K562 (cell line): Measurements from ENCODE around the gene CSNK1G2. TPM values are rescaled to one million over a fixed set of nuclear protein-coding genes. Genes with fewer than 3 reads are reported as not detected.

ENCODE experiments used
- ATAC-seq: fragments of 200-7000 bp; cut with Tn5 transposase; 3 replicates; pipeline ENCODE4 v1.9.1; 2020; ENCODE audit warnings: moderate library complexity
- BruUV-seq: library from RNA; stranded (reverse); fragments of 400-500 nt; replicated peaks from 2 replicates; lab custom pipeline; 2021; lab: Mats Ljungman, UMichigan
- CTCF ChIA-PET: fragments of 300-600 bp; formaldehyde crosslinking; extraction: SDS; loops from one replicate; lab custom pipeline; 2021; ENCODE audit warnings: low intra/inter-chr PET ratio; lab: Yijun Ruan, JAX
- POLR2A ChIA-PET: fragments of 300-600, 350-650 bp; sonication (Branson Sonifier 250); formaldehyde crosslinking; extraction: SDS; loops from one replicate; lab custom pipeline; 2021; ENCODE audit warnings: antibody characterized with exemption, inconsistent platforms; lab: Yijun Ruan, JAX
- DNase-seq, 4 experiments: peaks; one replicate each; pipeline versions ENCODE4 v3.0.0 to v3.0.0-alpha.2; 2011 to 2018; ENCODE audit warnings: low spot score in 3 of 4, mixed read lengths in 3 of 4; ENCODE audit errors: extremely low read depth in 1 of 4
- FAIRE-seq: peaks from 2 replicates; lab custom pipeline; 2011; peaks lifted over from hg19 to GRCh38; lab: Jason Lieb, UNC
- H2AFZ ChIP-seq: 2 replicates; pipeline ENCODE4 v1.6.0; 2011; ENCODE audit warnings: low read depth, low read length, control low read depth, inconsistent platforms
- H3K27ac ChIP-seq: fragments of 200-600 bp; 3 replicates; pipeline ENCODE4 v1.8.0; 2011; ENCODE audit warnings: low read depth, mild to moderate bottlenecking, control low read depth, inconsistent platforms, low read length, moderate library complexity, mixed read lengths; ENCODE audit errors: extremely low read depth
- H3K27me3 ChIP-seq, 2 experiments: fragments of 300-600 bp in 1 of 2; 2 replicates in 1 of 2; 3 replicates in 1 of 2; pipeline versions ENCODE4 v1.6.0 to v1.8.0; 2011; ENCODE audit warnings: inconsistent platforms in 2 of 2, low read length in 2 of 2, mild to moderate bottlenecking in 1 of 2, mixed read lengths in 1 of 2, moderate library complexity in 1 of 2; ENCODE audit not compliant: control insufficient read depth in 2 of 2, insufficient read depth in 2 of 2
- H3K36me3 ChIP-seq: fragments of 300-600 bp; 3 replicates; pipeline ENCODE4 v1.8.0; 2011; ENCODE audit warnings: mild to moderate bottlenecking, low read length, inconsistent platforms; ENCODE audit not compliant: control insufficient read depth, insufficient read depth
- H3K4me1 ChIP-seq, 2 experiments: fragments of 200-600 bp in 1 of 2; replicated peaks in 1 of 2; 2 replicates in 1 of 2; 3 replicates in 1 of 2; pipeline versions ENCODE4 v1.5.1 to v1.8.0; 2011; ENCODE audit warnings: inconsistent platforms in 2 of 2, low read length in 2 of 2, mild to moderate bottlenecking in 1 of 2, mixed read lengths in 1 of 2, moderate library complexity in 1 of 2; ENCODE audit not compliant: control insufficient read depth in 2 of 2, insufficient read depth in 2 of 2
- H3K4me2 ChIP-seq: 2 replicates; pipeline ENCODE4 v1.6.1; 2011; ENCODE audit warnings: low read length, control low read depth, inconsistent platforms, mixed read lengths; ENCODE audit not compliant: insufficient read depth
- H3K4me3 ChIP-seq: fragments of 200-600 bp; sonication (generic), shearing (Covaris generic); 2 replicates; pipeline ENCODE4 v1.5.1; 2016; ENCODE audit warnings: control low read depth, inconsistent platforms
- H3K79me2 ChIP-seq: fragments of 200-600 bp; 3 replicates; pipeline ENCODE4 v1.8.0; 2011; ENCODE audit warnings: low read length, inconsistent platforms; ENCODE audit not compliant: control insufficient read depth, insufficient read depth
- H3K9ac ChIP-seq, 2 experiments: 2 replicates each; pipeline versions ENCODE4 v1.6.0 to v1.6.1; 2011; ENCODE audit warnings: low read depth in 2 of 2, low read length in 2 of 2, control low read depth in 1 of 2, inconsistent platforms in 1 of 2, mild to moderate bottlenecking in 1 of 2, mixed read lengths in 1 of 2; ENCODE audit not compliant: insufficient read depth in 1 of 2
- H3K9me1 ChIP-seq: one replicate; pipeline ENCODE4 v1.6.0; 2011; ENCODE audit warnings: inconsistent platforms, mild to moderate bottlenecking, low read length, moderate library complexity; ENCODE audit not compliant: control insufficient read depth, insufficient read depth
- H3K9me3 ChIP-seq: replicated peaks from 2 replicates; pipeline ENCODE4 v1.5.1; 2011; ENCODE audit warnings: low read depth, low read length, inconsistent platforms; ENCODE audit not compliant: control insufficient read depth, insufficient read depth
- H4K20me1 ChIP-seq: replicated peaks from 2 replicates; pipeline ENCODE4 v1.6.1; 2011; ENCODE audit warnings: low read length, inconsistent platforms, mixed read lengths; ENCODE audit not compliant: control insufficient read depth, insufficient read depth
- ERF ChIP-seq: fragments of 450-650 bp; formaldehyde crosslinking; IDR thresholded peaks from 2 replicates; pipeline ENCODE4 v1.4.0; 2020; ENCODE audit warnings: mild to moderate bottlenecking, mixed read lengths
- KAT2B ChIP-seq: IDR thresholded peaks from one replicate; pipeline ENCODE4 v1.6.1; 2012; ENCODE audit warnings: low read depth, mild to moderate bottlenecking, control low read depth, inconsistent platforms, low read length, moderate library complexity
- NCOA6 ChIP-seq: fragments of 450-650 bp; IDR thresholded peaks from 2 replicates; pipeline ENCODE4 v1.6.1; 2017; ENCODE audit warnings: mild to moderate bottlenecking
- PHF8 ChIP-seq: fragments of 200-600 bp; sonication (generic); IDR thresholded peaks from 2 replicates; pipeline ENCODE4 v1.6.1; 2012; ENCODE audit warnings: mixed run types, mild to moderate bottlenecking, inconsistent platforms, low read length, moderate library complexity, borderline replicate concordance
- RBBP5 ChIP-seq: fragments of 200-600 bp; sonication (generic); IDR thresholded peaks from 2 replicates; pipeline ENCODE4 v1.6.1; 2012; ENCODE audit warnings: borderline replicate concordance, mild to moderate bottlenecking, low read length, control low read depth, inconsistent platforms; ENCODE audit not compliant: insufficient read depth, poor library complexity, severe bottlenecking
- TAF1 ChIP-seq: IDR thresholded peaks from 2 replicates; pipeline ENCODE4 v1.6.1; 2011; ENCODE audit warnings: mild to moderate bottlenecking, low read length, moderate library complexity; ENCODE audit not compliant: insufficient read depth, control insufficient read depth, severe bottlenecking; ENCODE audit errors: extremely low read depth
- ZNF263 ChIP-seq: sonication (generic); formaldehyde crosslinking; IDR thresholded peaks from 2 replicates; pipeline ENCODE4 v1.8.0; 2022; ENCODE audit warnings: mild to moderate bottlenecking, missing genetic modification reagents, borderline replicate concordance
- ZNF282 ChIP-seq: sonication (generic); formaldehyde crosslinking; IDR thresholded peaks from 2 replicates; pipeline ENCODE4 v1.8.1; 2023; ENCODE audit warnings: missing genetic modification reagents
- ZNF766 ChIP-seq: fragments of 200-800 bp; sonication (Bioruptor generic); conservative IDR thresholded peaks from 2 replicates; pipeline ENCODE4 v1.6.1; 2016; ENCODE audit warnings: missing genetic modification characterization, missing compliant biosample characterization
- WGBS: fragments of 100-300 bp; shearing (Covaris generic); methylation state at CpG from one replicate; pipeline ENCODE4 v1.1.6; 2016; ENCODE audit warnings: low coverage, mixed read lengths; ENCODE audit not compliant: insufficient coverage; ENCODE audit errors: missing lambda C conversion rate; 5-methylcytosine and 5-hydroxymethylcytosine counted together
- in situ Hi-C: fragments of 300-500 bp; cut with MboI; formaldehyde crosslinking; loops from 4 replicates; pipeline ENCODE4 v1.15.0; 2018; ENCODE audit warnings: inconsistent platforms, mixed read lengths
- intact Hi-C: fragments of 100-400 bp; cut with micrococcal nuclease; formaldehyde crosslinking; loops from 2 replicates; pipeline ENCODE4 v1.14.2; 2022
- polyA plus RNA-seq, 8 experiments: library from polyadenylated mRNA; depleted of rRNA in 4 of 8; stranded (reverse) in 5 of 8; unstranded in 3 of 8; fragments of >200 nt; fragmentation: Nextera tagmentation in 2 of 8; fragmentation: Illumina TruSeq in 1 of 8; extraction: Ambion mirVana in 2 of 8; extraction: Trizol in 1 of 8; gene quantifications; 2 replicates each; pipeline versions ENCODE4 v1.2.1 to v1.2.3, GENCODE V29; 2011 to 2014; ENCODE audit warnings: inconsistent platforms in 1 of 8, missing spikeins in 1 of 8
- total RNA-seq, 7 experiments: library from RNA; depleted of rRNA in 6 of 7; stranded (reverse); fragments of >200 nt in 6 of 7; fragmentation: Illumina TruSeq in 2 of 7; extraction: Trizol in 2 of 7; gene quantifications; 2 replicates each; pipeline versions ENCODE4 v1.2.1 to v1.2.3, GENCODE V29; 2011 to 2021; ENCODE audit warnings: low replicate concordance in 1 of 7
- TF ChIP-seq, protein P1 (sequence below), 2 experiments: fragments of 200-800 bp in 1 of 2; sonication (Bioruptor generic) in 1 of 2; sonication (generic) in 1 of 2; formaldehyde crosslinking in 1 of 2; IDR thresholded peaks in 1 of 2; conservative IDR thresholded peaks in 1 of 2; 2 replicates each; pipeline versions ENCODE4 v1.5.0 to v1.6.1; 2016 to 2020; ENCODE audit warnings: missing compliant biosample characterization in 1 of 2, missing genetic modification characterization in 1 of 2, missing genetic modification reagents in 1 of 2
- TF ChIP-seq, protein P2 (sequence below): sonication (generic); formaldehyde crosslinking; IDR thresholded peaks from 2 replicates; pipeline ENCODE4 v1.8.1; 2023; ENCODE audit warnings: mild to moderate bottlenecking, missing genetic modification reagents
- TF ChIP-seq, protein P3 (sequence below), 2 experiments: fragments of 250-450 bp in 1 of 2; fragments of 450-650 bp in 1 of 2; sonication (Bioruptor Pico) in 1 of 2; IDR thresholded peaks; 2 replicates each; pipeline versions ENCODE4 v1.6.1 to v1.8.0; 2016 to 2021; ENCODE audit warnings: mild to moderate bottlenecking in 2 of 2, moderate library complexity in 2 of 2, missing compliant biosample characterization in 1 of 2, missing genetic modification characterization in 1 of 2
- TF ChIP-seq, protein P4 (sequence below): fragments of 200-800 bp; sonication (Bioruptor generic); IDR thresholded peaks from 2 replicates; pipeline ENCODE4 v1.6.1; 2017; ENCODE audit warnings: missing genetic modification characterization, missing compliant biosample characterization

CSNK1G2 gene
- total and polyA plus RNA-seq, 9 of the 15 experiments (the other 6 are each of a cell fraction or from before 2014, with no cell fraction given) = 0.48 to 119 (median 49.5) TPM

DNA sequence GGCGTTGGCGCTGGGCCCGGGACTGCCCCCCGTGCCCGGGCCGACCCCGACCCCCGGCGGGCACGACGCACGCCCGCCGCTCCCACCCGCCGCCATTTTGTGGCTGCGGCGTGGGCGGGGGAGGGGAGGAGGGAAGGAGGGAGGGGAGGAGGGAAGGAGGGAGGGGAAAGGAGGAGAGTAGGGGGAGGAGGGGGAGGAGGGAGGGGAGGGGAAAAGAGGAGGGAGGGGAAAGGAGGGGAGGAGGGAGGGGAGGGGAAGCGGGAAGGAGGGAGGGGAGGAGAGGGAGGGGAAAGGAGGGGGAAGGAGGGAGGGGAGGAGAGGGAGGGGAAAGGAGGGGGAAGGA is 74.6 kb downstream of the CSNK1G2 start, which contains the start of gene BTBD2 (continued):
- TF ChIP-seq, protein P1, sequence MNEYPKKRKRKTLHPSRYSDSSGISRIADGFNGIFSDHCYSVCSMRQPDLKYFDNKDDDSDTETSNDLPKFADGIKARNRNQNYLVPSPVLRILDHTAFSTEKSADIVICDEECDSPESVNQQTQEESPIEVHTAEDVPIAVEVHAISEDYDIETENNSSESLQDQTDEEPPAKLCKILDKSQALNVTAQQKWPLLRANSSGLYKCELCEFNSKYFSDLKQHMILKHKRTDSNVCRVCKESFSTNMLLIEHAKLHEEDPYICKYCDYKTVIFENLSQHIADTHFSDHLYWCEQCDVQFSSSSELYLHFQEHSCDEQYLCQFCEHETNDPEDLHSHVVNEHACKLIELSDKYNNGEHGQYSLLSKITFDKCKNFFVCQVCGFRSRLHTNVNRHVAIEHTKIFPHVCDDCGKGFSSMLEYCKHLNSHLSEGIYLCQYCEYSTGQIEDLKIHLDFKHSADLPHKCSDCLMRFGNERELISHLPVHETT (CRISPR knock-in tag; conservative IDR thresholded peaks at IDR 0.05 in 1 of 2, IDR thresholded peaks at IDR 0.05 in 1 of 2) = no peak
- TF ChIP-seq TAF1 = peak; percentile 88
- TF ChIP-seq ZNF282 = no peak
- no peak for TF ChIP-seq ZNF766 (CRISPR knock-in tag)
- no peak for TF ChIP-seq RBBP5
- TF ChIP-seq KAT2B = no peak
- peak; percentile 22; the same call in 1 of the 2 replicates for TF ChIP-seq PHF8

DNA sequence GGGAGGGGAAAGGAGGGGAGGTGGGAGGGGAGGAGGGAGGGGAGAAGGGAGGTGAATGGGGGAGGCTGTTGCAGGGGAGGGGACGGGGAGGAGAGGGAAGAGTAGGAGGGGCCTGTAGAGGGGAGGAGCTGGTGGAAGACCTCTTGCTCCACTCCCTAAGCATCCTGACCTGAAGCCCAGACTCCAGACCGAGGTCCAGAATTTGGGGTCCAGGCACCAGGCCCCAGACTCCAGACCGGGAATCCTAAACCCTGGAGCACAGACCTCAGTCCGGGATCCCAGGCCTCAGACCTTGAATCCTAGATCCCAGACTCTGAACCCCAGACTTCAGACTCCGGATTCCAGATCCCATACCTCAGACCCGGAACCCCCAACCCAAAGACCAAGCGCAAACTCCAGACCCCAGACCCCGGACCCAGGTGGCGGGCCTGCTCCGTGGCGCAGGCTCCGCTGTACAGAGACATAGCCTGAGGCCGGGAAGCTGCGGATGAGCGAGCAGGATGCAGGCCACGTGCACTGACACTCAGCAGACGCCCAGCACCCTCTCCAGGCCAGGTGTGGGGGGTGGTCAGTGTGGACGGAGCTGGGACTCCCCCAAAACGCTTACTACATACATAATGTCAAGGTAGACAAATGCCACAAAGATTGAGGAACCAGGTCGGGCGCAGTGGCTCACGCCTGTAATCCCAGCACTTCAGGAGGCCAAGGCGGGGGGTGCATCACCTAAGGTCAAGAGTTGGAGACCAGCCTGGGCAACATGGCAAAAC is 75.3 kb downstream of the CSNK1G2 start:
- FAIRE-seq = no peak
- Histone ChIP-seq H3K27ac (no peak overlapping the region), H3K79me2 (peaks cover 7% of the 10 kb centered on the region), H3K4me3 (no peak overlapping the region), H3K9me1 (no peaks in the 10 kb centered on the region), H3K27me3 (no peaks in the 10 kb centered on the region), H3K9ac (no peak overlapping the region), H3K4me2 (no peak overlapping the region), H4K20me1 (no peaks in the 10 kb centered on the region), H2AFZ (no peak overlapping the region), H3K4me1 (peaks cover 0 to 41% of the 10 kb centered on the region in 2 experiments; a peak in 2 of 5 replicates), H3K9me3 (no peaks in the 10 kb centered on the region), H3K36me3 (no peaks in the 10 kb centered on the region)
- intact Hi-C loops (loop anchor here (5.0 kb wide), 1 partner anchor 71 kb away; no protein-coding TSS in a partner anchor), in situ Hi-C loops (no loop called here)
- WGBS = 86% methylated on average over 21 of the region's 23 CpGs
- DNase-seq = peak; percentile 76 to 86 (median 84)
- peak; percentile 71 for ATAC-seq
- BruUV-seq = no TSS peak
- ChIA-PET CTCF (interaction anchor here (0.6 to 0.9 kb wide), 2 partner anchors 54 to 639 kb away, joined by 3 read pairs; no protein-coding TSS in a partner anchor), POLR2A (no interaction called here)
- TF ChIP-seq, protein P2, sequence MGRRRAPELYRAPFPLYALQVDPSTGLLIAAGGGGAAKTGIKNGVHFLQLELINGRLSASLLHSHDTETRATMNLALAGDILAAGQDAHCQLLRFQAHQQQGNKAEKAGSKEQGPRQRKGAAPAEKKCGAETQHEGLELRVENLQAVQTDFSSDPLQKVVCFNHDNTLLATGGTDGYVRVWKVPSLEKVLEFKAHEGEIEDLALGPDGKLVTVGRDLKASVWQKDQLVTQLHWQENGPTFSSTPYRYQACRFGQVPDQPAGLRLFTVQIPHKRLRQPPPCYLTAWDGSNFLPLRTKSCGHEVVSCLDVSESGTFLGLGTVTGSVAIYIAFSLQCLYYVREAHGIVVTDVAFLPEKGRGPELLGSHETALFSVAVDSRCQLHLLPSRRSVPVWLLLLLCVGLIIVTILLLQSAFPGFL = no peak
- TF ChIP-seq ERF = no peak
- TF ChIP-seq, protein P3, sequence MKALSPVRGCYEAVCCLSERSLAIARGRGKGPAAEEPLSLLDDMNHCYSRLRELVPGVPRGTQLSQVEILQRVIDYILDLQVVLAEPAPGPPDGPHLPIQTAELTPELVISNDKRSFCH (CRISPR knock-in tag; IDR thresholded peaks at IDR 0.05) = no peak
- TF ChIP-seq, protein P3 (tag; IDR thresholded peaks at IDR 0.05) = no peak
- TF ChIP-seq, protein P4, sequence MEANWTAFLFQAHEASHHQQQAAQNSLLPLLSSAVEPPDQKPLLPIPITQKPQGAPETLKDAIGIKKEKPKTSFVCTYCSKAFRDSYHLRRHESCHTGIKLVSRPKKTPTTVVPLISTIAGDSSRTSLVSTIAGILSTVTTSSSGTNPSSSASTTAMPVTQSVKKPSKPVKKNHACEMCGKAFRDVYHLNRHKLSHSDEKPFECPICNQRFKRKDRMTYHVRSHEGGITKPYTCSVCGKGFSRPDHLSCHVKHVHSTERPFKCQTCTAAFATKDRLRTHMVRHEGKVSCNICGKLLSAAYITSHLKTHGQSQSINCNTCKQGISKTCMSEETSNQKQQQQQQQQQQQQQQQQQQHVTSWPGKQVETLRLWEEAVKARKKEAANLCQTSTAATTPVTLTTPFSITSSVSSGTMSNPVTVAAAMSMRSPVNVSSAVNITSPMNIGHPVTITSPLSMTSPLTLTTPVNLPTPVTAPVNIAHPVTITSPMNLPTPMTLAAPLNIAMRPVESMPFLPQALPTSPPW (CRISPR knock-in tag) = peak; percentile 92
- peak; percentile 77; the same call in 1 of the 2 replicates for TF ChIP-seq ZNF263
- no peak for TF ChIP-seq NCOA6
